Measurements from ENCODE around the gene USP54. TPM values are rescaled to one million over a fixed set of nuclear protein-coding genes. Genes with fewer than 3 reads are reported as not detected.
A peak's percentile ranks its signal among the peaks of the same experiment; 100 is the strongest.
"Not testable (repeated sequence)": the region's sequence is repeated elsewhere in the genome, so short reads cannot be mapped to it uniquely, and the experiment has no call there.

Gene USP54
- total RNA-seq, 2 experiments from 2014 or later, result 4.3 to 4.5 TPM

GRCh38 chr10:73625004-73625883 is 34.1 kb upstream of the USP54 start:
- ATAC-seq (peak; percentile 67), DNase-seq (peak; percentile 30)
- ChIA-PET CTCF (interaction anchor here (0.6 to 1.8 kb wide), 3 partner anchors 20 to 535 kb away, joined by 4 to 6 read pairs (median 4); no protein-coding TSS in a partner anchor), POLR2A (interaction anchor here (0.6 to 1.9 kb wide), 6 partner anchors 130 to 536 kb away, joined by 3 to 6 read pairs (median 4); partner anchors contain the start of genes DNAJC9, MRPS16 and PPP3CB)
- H3K9me3 Mint-ChIP-seq (ENCODE audit: low read depth), result no peaks in the 10 kb centered on the region
- H3K27ac Mint-ChIP-seq, result peak overlapping the region; percentile 55
- intact Hi-C loops (cut with DNase I, micrococcal nuclease), result loop anchor here (1.0 to 5.0 kb wide), 5 partner anchors 147 to 1202 kb away; partner anchors contain the start of genes ANXA7 (in 1 of the 2), DNAJC9 (in 1 of the 2), KAT6B (in 1 of the 2) and MRPS16 (in 1 of the 2)
- H3K36me3 Mint-ChIP-seq (ENCODE audit: low read depth), result peaks cover 5% of the 10 kb centered on the region
- H3K27me3 Mint-ChIP-seq, result no peaks in the 10 kb centered on the region
- H3K4me1 Mint-ChIP-seq, result peaks cover 19% of the 10 kb centered on the region
- H3K4me3 Mint-ChIP-seq, result peak overlapping the region; percentile 96

- Mint-ChIP-seq H3K36me3 (ENCODE audit: low read depth) (peaks cover 5% of the 10 kb centered on the region), H3K4me1 (peaks cover 19% of the 10 kb centered on the region), H3K9me3 (ENCODE audit: low read depth) (no peaks in the 10 kb centered on the region), H3K4me3 (no peak overlapping the region), H3K27ac (no peak overlapping the region), H3K27me3 (no peaks in the 10 kb centered on the region)
- POLR2A ChIA-PET, result no interaction called here
- DNase-seq (no peak), ATAC-seq (no peak)
- CTCF ChIA-PET, result interaction anchor here (1.1 to 1.7 kb wide), 2 partner anchors 13 to 21 kb away, joined by 3 to 4 read pairs; no protein-coding TSS in a partner anchor
- intact Hi-C loops (cut with DNase I, micrococcal nuclease), result no loop called here
These were observed 31.9 kb upstream of the USP54 start for GRCh38 chr10:73623056-73623455.

- H3K9me3 Mint-ChIP-seq (ENCODE audit: low read depth); H3K27me3 Mint-ChIP-seq; H3K36me3 Mint-ChIP-seq (ENCODE audit: low read depth); H3K27ac Mint-ChIP-seq; H3K4me1 Mint-ChIP-seq; POLR2A ChIA-PET; DNase-seq; intact Hi-C loops (cut with DNase I, micrococcal nuclease); H3K4me3 Mint-ChIP-seq; CTCF ChIA-PET; ATAC-seq: not testable (repeated sequence)
These were observed 29.8 kb upstream of the USP54 start for GRCh38 chr10:73620974-73621373.

DNA sequence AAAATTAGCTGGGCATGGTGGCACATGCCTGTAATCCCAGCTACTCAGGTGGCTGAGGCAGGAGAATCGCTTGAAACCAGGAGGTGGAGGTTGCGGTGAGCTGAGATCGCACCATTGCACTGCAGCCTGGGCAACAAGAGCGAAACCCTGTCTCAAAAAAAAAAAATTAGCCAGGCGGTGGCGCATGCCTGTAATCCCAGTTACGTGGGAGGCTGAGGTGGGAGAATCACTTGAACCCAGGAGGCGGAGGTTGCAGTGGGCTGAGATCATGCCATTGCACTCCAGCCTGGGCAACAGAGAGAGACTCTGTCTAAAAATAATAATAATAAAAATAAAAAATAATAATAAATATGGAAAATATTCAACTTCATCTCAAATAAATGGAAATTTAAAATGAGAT is 26.0 kb upstream of the USP54 start:
- H3K9me3 Mint-ChIP-seq (ENCODE audit: low read depth); H3K4me1 Mint-ChIP-seq; H3K36me3 Mint-ChIP-seq (ENCODE audit: low read depth); intact Hi-C loops (cut with DNase I, micrococcal nuclease); H3K27me3 Mint-ChIP-seq; DNase-seq; H3K27ac Mint-ChIP-seq; ATAC-seq; POLR2A ChIA-PET; H3K4me3 Mint-ChIP-seq; CTCF ChIA-PET: not testable (repeated sequence)

DNA sequence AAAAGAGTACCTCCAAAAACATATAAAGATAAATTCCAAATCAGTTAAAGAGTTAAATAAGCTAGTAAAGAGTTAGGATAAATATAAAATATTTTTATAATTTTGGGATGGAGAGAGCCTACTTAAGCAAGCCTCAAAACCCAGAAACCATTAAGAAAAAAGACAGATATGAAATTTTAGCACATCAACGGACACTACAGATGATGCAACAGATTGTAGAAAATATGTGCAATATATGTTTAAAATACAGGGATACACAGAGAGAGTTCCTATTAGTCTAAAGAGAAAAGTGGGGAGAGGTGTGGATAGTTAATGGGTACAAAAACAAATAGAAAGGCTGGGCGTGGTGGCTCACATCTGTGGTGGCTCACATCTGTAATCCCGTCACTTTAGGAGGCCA is 23.6 kb upstream of the USP54 start:
- no peak overlapping the region for H3K4me3 Mint-ChIP-seq
- no peaks in the 10 kb centered on the region for H3K36me3 Mint-ChIP-seq (ENCODE audit: low read depth)
- no peaks in the 10 kb centered on the region for H3K4me1 Mint-ChIP-seq
- ATAC-seq, result no peak
- ChIA-PET POLR2A (no interaction called here), CTCF (no interaction called here)
- H3K27ac Mint-ChIP-seq, result no peak overlapping the region
- intact Hi-C loops (cut with DNase I, micrococcal nuclease), result no loop called here
- no peaks in the 10 kb centered on the region for H3K9me3 Mint-ChIP-seq (ENCODE audit: low read depth)
- no peaks in the 10 kb centered on the region for H3K27me3 Mint-ChIP-seq
- DNase-seq, result no peak

DNA sequence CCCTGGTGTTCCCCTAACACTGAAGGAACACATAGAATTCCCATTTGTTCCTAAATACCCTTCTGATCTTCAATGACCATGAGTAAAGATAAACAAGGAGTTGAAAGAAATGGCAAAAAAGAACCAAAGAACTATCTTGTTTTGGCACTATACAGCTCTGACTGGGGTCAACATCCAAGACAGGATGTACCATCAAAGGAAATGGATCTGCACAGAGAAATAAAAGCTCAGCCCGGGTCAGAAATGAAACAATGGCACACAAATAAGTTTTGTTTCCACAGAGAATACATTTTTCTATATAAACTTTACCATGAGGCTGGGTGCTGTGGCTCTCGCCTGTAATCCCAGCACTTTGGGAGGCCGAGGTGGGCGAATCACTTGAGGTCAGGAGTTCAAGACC is 18.0 kb upstream of the USP54 start:
- Mint-ChIP-seq H3K4me3 (no peak overlapping the region), H3K9me3 (ENCODE audit: low read depth) (no peaks in the 10 kb centered on the region), H3K27ac (no peak overlapping the region), H3K27me3 (no peaks in the 10 kb centered on the region), H3K4me1 (no peaks in the 10 kb centered on the region), H3K36me3 (ENCODE audit: low read depth) (peaks cover 3% of the 10 kb centered on the region)
- ChIA-PET CTCF (interaction anchor here (0.8 to 1.1 kb wide), 2 partner anchors 18 to 35 kb away, joined by 3 to 5 read pairs; partner anchors contain the start of gene USP54), POLR2A (no interaction called here)
- intact Hi-C loops (cut with DNase I, micrococcal nuclease), result no loop called here
- no peak for ATAC-seq
- DNase-seq, result no peak

DNA sequence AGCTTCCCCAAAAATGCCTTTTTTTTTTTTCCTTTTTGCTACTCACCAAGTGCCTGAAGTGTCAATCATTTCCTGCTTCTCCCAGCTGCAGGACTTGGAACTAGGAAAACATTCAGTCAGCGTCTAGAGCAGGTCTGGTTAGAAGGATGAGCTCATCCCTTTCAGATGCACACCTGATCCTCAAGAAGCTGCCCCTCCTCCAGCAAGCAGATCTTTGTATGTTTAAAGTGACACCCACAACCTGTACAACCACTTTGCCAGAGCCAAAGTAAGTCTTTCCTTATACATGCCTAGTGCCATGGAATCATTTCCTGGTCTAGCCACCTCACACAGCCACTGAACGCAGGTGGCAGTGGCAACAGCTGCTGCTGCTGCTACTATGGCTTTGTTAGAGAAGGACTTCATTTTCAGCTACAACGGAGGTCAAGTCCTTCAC is 10.4 kb upstream of the USP54 start:
- peaks cover 3% of the 10 kb centered on the region for H3K36me3 Mint-ChIP-seq (ENCODE audit: low read depth)
- H3K27ac Mint-ChIP-seq, result no peak overlapping the region
- ATAC-seq (no peak), DNase-seq (no peak)
- H3K27me3 Mint-ChIP-seq, result no peaks in the 10 kb centered on the region
- intact Hi-C loops (cut with DNase I, micrococcal nuclease), result no loop called here
- CTCF ChIA-PET, result interaction anchor here (0.8 to 1.4 kb wide), 4 partner anchors 13 to 42 kb away, joined by 3 to 4 read pairs (median 3); no protein-coding TSS in a partner anchor
- H3K9me3 Mint-ChIP-seq (ENCODE audit: low read depth), result no peaks in the 10 kb centered on the region
- no peak overlapping the region for H3K4me3 Mint-ChIP-seq
- H3K4me1 Mint-ChIP-seq, result no peaks in the 10 kb centered on the region
- POLR2A ChIA-PET, result no interaction called here

GRCh38 chr10:73597346-73597745 is 6.2 kb upstream of the USP54 start:
- H3K4me3 Mint-ChIP-seq, result no peak overlapping the region
- ChIA-PET POLR2A (no interaction called here), CTCF (interaction anchor here (1.8 kb wide), 1 partner anchor 68 kb away, joined by 9 read pairs; no protein-coding TSS in a partner anchor)
- intact Hi-C loops (cut with DNase I, micrococcal nuclease), result no loop called here
- no peaks in the 10 kb centered on the region for H3K36me3 Mint-ChIP-seq (ENCODE audit: low read depth)
- no peak overlapping the region for H3K27ac Mint-ChIP-seq
- no peaks in the 10 kb centered on the region for H3K9me3 Mint-ChIP-seq (ENCODE audit: low read depth)
- H3K4me1 Mint-ChIP-seq, result peaks cover 2% of the 10 kb centered on the region
- no peak for ATAC-seq
- no peaks in the 10 kb centered on the region for H3K27me3 Mint-ChIP-seq
- no peak for DNase-seq

GRCh38 chr10:73593812-73594211 is 2.7 kb upstream of the USP54 start:
- no peaks in the 10 kb centered on the region for H3K36me3 Mint-ChIP-seq (ENCODE audit: low read depth)
- CTCF ChIA-PET, result no interaction called here
- intact Hi-C loops (cut with DNase I, micrococcal nuclease), result no loop called here
- ATAC-seq (no peak), DNase-seq (no peak)
- H3K27ac Mint-ChIP-seq, result no peak overlapping the region
- no peaks in the 10 kb centered on the region for H3K9me3 Mint-ChIP-seq (ENCODE audit: low read depth)
- H3K4me3 Mint-ChIP-seq, result no peak overlapping the region
- no peaks in the 10 kb centered on the region for H3K27me3 Mint-ChIP-seq
- POLR2A ChIA-PET, result no interaction called here
- H3K4me1 Mint-ChIP-seq, result peaks cover 15% of the 10 kb centered on the region

DNA sequence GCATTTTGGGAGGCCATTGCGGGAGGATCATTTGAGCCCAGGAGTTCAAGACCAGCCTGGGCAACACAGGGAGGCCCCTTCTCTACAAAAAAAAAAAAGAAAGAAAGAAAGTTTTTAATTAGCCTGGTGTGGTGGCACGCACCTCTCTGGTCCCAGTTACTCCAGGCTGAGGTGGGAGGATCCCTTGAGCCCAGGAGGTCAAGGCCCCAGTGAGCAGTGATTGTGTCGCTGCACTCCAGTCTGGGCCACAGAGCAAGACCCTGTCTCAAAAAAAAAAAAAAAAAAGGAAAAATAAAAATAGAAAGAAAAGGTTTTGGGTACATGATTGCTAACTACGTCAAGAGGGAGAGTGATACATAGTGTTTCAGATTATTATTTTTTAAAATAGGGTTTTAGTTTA is 2.0 kb upstream of the USP54 start:
- no peak for ATAC-seq
- intact Hi-C loops (cut with DNase I, micrococcal nuclease), result no loop called here
- no peak overlapping the region for H3K4me3 Mint-ChIP-seq
- peaks cover 2% of the 10 kb centered on the region for H3K27me3 Mint-ChIP-seq
- peaks cover 15% of the 10 kb centered on the region for H3K4me1 Mint-ChIP-seq
- DNase-seq, result no peak
- no peaks in the 10 kb centered on the region for H3K36me3 Mint-ChIP-seq (ENCODE audit: low read depth)
- ChIA-PET POLR2A (no interaction called here), CTCF (no interaction called here)
- no peak overlapping the region for H3K27ac Mint-ChIP-seq
- no peaks in the 10 kb centered on the region for H3K9me3 Mint-ChIP-seq (ENCODE audit: low read depth)

DNA sequence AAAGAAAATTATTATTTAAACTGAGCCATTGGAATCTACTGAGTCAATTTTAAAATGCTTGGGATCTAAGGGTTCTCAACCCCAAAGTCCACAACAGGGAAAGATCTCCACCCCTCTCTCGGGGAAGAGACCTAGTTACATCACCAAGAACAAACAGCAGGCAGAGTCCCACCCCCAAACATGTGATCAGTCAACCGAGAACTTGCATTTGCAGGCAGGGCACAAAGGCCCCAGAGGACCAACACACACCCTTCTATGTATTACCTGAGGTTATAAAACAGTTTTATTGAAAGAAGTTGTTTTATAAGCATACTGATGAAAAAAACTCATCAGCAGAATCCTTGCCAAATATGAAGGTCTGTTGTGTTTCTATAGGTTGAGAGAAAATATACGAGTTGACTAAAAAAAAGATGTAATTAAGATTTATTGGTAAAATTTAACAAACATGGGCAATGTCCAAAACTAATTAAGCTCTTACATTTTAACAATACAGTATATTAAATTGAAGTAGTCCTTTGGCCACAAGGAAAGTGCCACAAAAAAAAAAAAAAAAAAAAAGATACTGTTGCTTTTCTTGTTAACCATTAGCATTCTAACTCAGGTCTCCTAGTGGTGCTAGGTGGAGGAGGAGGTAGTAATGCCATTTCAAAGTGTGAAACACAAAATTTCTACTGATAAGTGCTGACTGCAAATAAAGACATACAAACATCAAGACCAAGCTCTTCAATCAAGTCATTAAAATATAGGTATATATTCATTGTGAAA is 975 bp upstream of the USP54 start:
- Mint-ChIP-seq H3K36me3 (ENCODE audit: low read depth) (no peaks in the 10 kb centered on the region), H3K4me3 (no peak overlapping the region), H3K9me3 (ENCODE audit: low read depth) (no peaks in the 10 kb centered on the region), H3K27ac (peak overlapping the region; percentile 72), H3K27me3 (peaks cover 2% of the 10 kb centered on the region), H3K4me1 (peaks cover 15% of the 10 kb centered on the region)
- DNase-seq (peak; percentile 40), ATAC-seq (no peak)
- intact Hi-C loops (cut with DNase I, micrococcal nuclease), result no loop called here
- CTCF ChIA-PET, result interaction anchor here (1.5 kb wide), 1 partner anchor 52 kb away, joined by 9 read pairs; no protein-coding TSS in a partner anchor
- POLR2A ChIA-PET, result no interaction called here

Data from activated CD4-positive, alpha-beta T cell treated with anti-CD3 and anti-CD28 coated beads for 36 hours (primary cell).